DOHH2 (cell line): ENCODE measurements around the gene AJUBA.

ENCODE experiments used
- EZH2phosphoT487 ChIP-seq: fragments of 200-600 bp; sonication (generic); IDR thresholded peaks from 2 replicates; pipeline ENCODE4 v1.6.1; 2017; ENCODE audit warnings: borderline replicate concordance, mild to moderate bottlenecking, antibody characterized with exemption, low read length, moderate library complexity, mixed read lengths
- TF ChIP-seq, protein P1 (sequence below): fragments of 200-600 bp; sonication (generic); IDR thresholded peaks from one replicate; pipeline ENCODE4 v1.5.1; 2014; ENCODE audit warnings: antibody characterized with exemption, mild to moderate bottlenecking, low read depth, low read length; ENCODE audit not compliant: poor library complexity, severe bottlenecking

DNA sequence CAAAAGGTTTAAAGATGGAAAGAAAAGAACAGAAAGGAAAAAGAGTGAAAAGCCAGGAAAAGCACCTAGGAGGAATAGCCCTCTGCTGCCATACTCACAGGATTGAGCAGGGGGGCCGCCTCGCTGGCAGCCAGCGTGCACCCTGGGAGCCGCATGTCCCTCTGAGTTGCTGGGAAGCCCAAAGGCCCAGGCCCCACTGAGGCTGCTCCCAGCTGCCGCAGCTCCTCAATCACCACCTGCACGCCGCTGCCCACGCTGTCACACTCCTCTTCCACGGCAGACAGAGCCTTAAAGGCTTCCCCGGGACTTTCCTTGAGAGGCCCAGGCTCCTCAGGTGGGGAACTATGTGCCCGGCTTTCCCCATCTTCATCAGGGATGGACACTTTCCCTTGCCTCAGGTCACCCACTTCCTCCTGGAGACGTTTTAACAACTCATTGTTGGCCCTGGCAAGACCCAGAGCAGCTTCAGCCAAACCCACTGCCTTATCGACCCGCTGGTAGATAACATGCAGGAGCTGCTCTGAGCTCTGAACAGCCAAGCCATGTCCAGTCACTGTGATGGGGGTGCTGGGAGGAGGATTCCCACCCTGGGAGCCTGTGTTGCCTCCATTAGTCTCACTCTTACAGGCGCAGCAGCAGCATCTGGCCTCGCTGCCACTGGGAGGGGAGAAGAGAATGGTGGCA, 16.1 kb upstream of the AJUBA start:
- TF ChIP-seq, protein P1, sequence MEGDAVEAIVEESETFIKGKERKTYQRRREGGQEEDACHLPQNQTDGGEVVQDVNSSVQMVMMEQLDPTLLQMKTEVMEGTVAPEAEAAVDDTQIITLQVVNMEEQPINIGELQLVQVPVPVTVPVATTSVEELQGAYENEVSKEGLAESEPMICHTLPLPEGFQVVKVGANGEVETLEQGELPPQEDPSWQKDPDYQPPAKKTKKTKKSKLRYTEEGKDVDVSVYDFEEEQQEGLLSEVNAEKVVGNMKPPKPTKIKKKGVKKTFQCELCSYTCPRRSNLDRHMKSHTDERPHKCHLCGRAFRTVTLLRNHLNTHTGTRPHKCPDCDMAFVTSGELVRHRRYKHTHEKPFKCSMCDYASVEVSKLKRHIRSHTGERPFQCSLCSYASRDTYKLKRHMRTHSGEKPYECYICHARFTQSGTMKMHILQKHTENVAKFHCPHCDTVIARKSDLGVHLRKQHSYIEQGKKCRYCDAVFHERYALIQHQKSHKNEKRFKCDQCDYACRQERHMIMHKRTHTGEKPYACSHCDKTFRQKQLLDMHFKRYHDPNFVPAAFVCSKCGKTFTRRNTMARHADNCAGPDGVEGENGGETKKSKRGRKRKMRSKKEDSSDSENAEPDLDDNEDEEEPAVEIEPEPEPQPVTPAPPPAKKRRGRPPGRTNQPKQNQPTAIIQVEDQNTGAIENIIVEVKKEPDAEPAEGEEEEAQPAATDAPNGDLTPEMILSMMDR: no peak
- no peak for TF ChIP-seq EZH2phosphoT487
